ENCODE measurements around the gene WIPF1. TPM values are rescaled to one million over a fixed set of nuclear protein-coding genes. Genes with fewer than 3 reads are reported as not detected.

Gene WIPF1, protein sequence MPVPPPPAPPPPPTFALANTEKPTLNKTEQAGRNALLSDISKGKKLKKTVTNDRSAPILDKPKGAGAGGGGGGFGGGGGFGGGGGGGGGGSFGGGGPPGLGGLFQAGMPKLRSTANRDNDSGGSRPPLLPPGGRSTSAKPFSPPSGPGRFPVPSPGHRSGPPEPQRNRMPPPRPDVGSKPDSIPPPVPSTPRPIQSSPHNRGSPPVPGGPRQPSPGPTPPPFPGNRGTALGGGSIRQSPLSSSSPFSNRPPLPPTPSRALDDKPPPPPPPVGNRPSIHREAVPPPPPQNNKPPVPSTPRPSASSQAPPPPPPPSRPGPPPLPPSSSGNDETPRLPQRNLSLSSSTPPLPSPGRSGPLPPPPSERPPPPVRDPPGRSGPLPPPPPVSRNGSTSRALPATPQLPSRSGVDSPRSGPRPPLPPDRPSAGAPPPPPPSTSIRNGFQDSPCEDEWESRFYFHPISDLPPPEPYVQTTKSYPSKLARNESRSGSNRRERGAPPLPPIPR
- total RNA-seq = 7.1 and 8.1 TPM in 2 replicates

GRCh38 chr2:174597345-174598047 is at the start of gene WIPF1:
WIPF1 (minus strand) TSS chr2:174597804; CDS start chr2:174585573, 12,231 bp downstream.

Other genes with a start within 250 kb of the WIPF1 start
- 18.5 and 33.6 TPM in 2 replicates for gene SCRN3, start 202.1 kb downstream of the WIPF1 start, total RNA-seq
- gene GPR155, start 110.8 kb downstream of the WIPF1 start, total RNA-seq = 0.65 and 1.1 TPM in 2 replicates
- gene CHRNA1, start 166.7 kb upstream of the WIPF1 start, total RNA-seq = 0.97 and 1.8 TPM in 2 replicates

Data from epithelial cell of umbilical artery (primary cell).